Activated T-helper 17 cell treated with anti-CD3 and anti-CD28 coated beads, Interleukin-2, amount 50 U/mL, for 72 hours (primary cell): ENCODE results near the gene MCMBP. TPM values are rescaled to one million over a fixed set of nuclear protein-coding genes. Genes with fewer than 3 reads are reported as not detected.
"Not testable (repeated sequence)": the region's sequence is repeated elsewhere in the genome, so short reads cannot be mapped to it uniquely, and the experiment has no call there.

Experiments
- ATAC-seq: fragments of 150-1000 bp; cut with Tn5 transposase; replicated peaks from 2 replicates; pipeline ENCODE4 v1.10.0; 2021; ENCODE audit warnings: mild to moderate bottlenecking, moderate library complexity
- H3K27ac Mint-ChIP-seq: one replicate; pipeline ENCODE4 v1.8.0; 2022; ENCODE audit warnings: mixed read lengths
- H3K27me3 Mint-ChIP-seq: one replicate; pipeline ENCODE4 v1.8.0; 2022; ENCODE audit warnings: mixed read lengths
- H3K36me3 Mint-ChIP-seq: one replicate; pipeline ENCODE4 v1.8.0; 2022; ENCODE audit warnings: low read depth, mild to moderate bottlenecking, mixed read lengths
- H3K4me1 Mint-ChIP-seq: one replicate; pipeline ENCODE4 v1.8.0; 2022; ENCODE audit warnings: mixed read lengths
- H3K4me3 Mint-ChIP-seq: one replicate; pipeline ENCODE4 v1.8.0; 2022; ENCODE audit warnings: mild to moderate bottlenecking, mixed read lengths
- H3K9me3 Mint-ChIP-seq: one replicate; pipeline ENCODE4 v1.8.0; 2022; ENCODE audit warnings: mixed read lengths
- total RNA-seq, 2 donors: library from RNA; stranded (reverse); gene quantifications; one replicate each; pipeline ENCODE4 v1.2.3, GENCODE V29; 2022

MCMBP gene
- total RNA-seq, 2 donors from 2014 or later, result 61.2 to 98.8 TPM

GRCh38 chr10:119803264-119803663, 69.4 kb downstream of the MCMBP start:
- Mint-ChIP-seq H3K9me3 (no peaks in the 10 kb centered on the region), H3K36me3 (peaks cover 40% of the 10 kb centered on the region), H3K27me3 (no peaks in the 10 kb centered on the region), H3K4me3 (no peak overlapping the region), H3K4me1 (peaks cover 6% of the 10 kb centered on the region), H3K27ac (no peak overlapping the region)
- ATAC-seq, result no peak

- Mint-ChIP-seq H3K4me1 (peaks cover 6% of the 10 kb centered on the region), H3K27ac (no peak overlapping the region), H3K4me3 (no peak overlapping the region), H3K27me3 (no peaks in the 10 kb centered on the region), H3K36me3 (peaks cover 48% of the 10 kb centered on the region), H3K9me3 (no peaks in the 10 kb centered on the region)
- peak; percentile 99 for ATAC-seq
Measured at GRCh38 chr10:119801998-119802538, 70.6 kb downstream of the MCMBP start.

- H3K27me3 Mint-ChIP-seq, result no peaks in the 10 kb centered on the region
- peaks cover 6% of the 10 kb centered on the region for H3K4me1 Mint-ChIP-seq
- H3K9me3 Mint-ChIP-seq, result no peaks in the 10 kb centered on the region
- no peak overlapping the region for H3K27ac Mint-ChIP-seq
- H3K4me3 Mint-ChIP-seq, result no peak overlapping the region
- H3K36me3 Mint-ChIP-seq, result peaks cover 57% of the 10 kb centered on the region
- ATAC-seq, result no peak
Measured at GRCh38 chr10:119801176-119801575, 71.5 kb downstream of the MCMBP start.

- Mint-ChIP-seq H3K4me1 (peaks cover 4% of the 10 kb centered on the region), H3K36me3 (peaks cover 60% of the 10 kb centered on the region), H3K4me3 (no peak overlapping the region), H3K9me3 (no peaks in the 10 kb centered on the region), H3K27me3 (no peaks in the 10 kb centered on the region), H3K27ac (no peak overlapping the region)
- no peak for ATAC-seq
Measured at GRCh38 chr10:119796039-119796438, 76.6 kb downstream of the MCMBP start.

- H3K9me3 Mint-ChIP-seq, H3K4me3 Mint-ChIP-seq, ATAC-seq, H3K27ac Mint-ChIP-seq, H3K27me3 Mint-ChIP-seq, H3K4me1 Mint-ChIP-seq: not testable (repeated sequence)
- H3K36me3 Mint-ChIP-seq, result peaks cover 55% of the 10 kb centered on the region
Measured at GRCh38 chr10:119795101-119795500, 77.5 kb downstream of the MCMBP start.

GRCh38 chr10:119786117-119786769, 86.4 kb downstream of the MCMBP start:
- Mint-ChIP-seq H3K27me3 (no peaks in the 10 kb centered on the region), H3K4me3 (no peak overlapping the region), H3K36me3 (peaks cover 15% of the 10 kb centered on the region), H3K9me3 (no peaks in the 10 kb centered on the region), H3K27ac (no peak overlapping the region), H3K4me1 (peaks cover 14% of the 10 kb centered on the region)
- no peak for ATAC-seq

- peak overlapping the region; percentile 19 for H3K4me3 Mint-ChIP-seq
- ATAC-seq, result peak; percentile 68
- no peaks in the 10 kb centered on the region for H3K27me3 Mint-ChIP-seq
- peaks cover 14% of the 10 kb centered on the region for H3K36me3 Mint-ChIP-seq
- H3K9me3 Mint-ChIP-seq, result no peaks in the 10 kb centered on the region
- no peak overlapping the region for H3K27ac Mint-ChIP-seq
- H3K4me1 Mint-ChIP-seq, result peaks cover 14% of the 10 kb centered on the region
Measured at GRCh38 chr10:119784340-119785067, 88.1 kb downstream of the MCMBP start.

- Mint-ChIP-seq H3K27ac (no peak overlapping the region), H3K4me3 (no peak overlapping the region), H3K4me1 (peaks cover 14% of the 10 kb centered on the region), H3K36me3 (peaks cover 14% of the 10 kb centered on the region), H3K9me3 (no peaks in the 10 kb centered on the region), H3K27me3 (no peaks in the 10 kb centered on the region)
- no peak for ATAC-seq
Measured at GRCh38 chr10:119783665-119784027, 89.0 kb downstream of the MCMBP start.

- H3K27ac Mint-ChIP-seq, result no peak overlapping the region
- H3K4me1 Mint-ChIP-seq, result peaks cover 12% of the 10 kb centered on the region
- H3K9me3 Mint-ChIP-seq, result no peaks in the 10 kb centered on the region
- ATAC-seq, result no peak
- H3K36me3 Mint-ChIP-seq, result peaks cover 14% of the 10 kb centered on the region
- no peak overlapping the region for H3K4me3 Mint-ChIP-seq
- no peaks in the 10 kb centered on the region for H3K27me3 Mint-ChIP-seq
Measured at GRCh38 chr10:119782981-119783664, 89.5 kb downstream of the MCMBP start.

GRCh38 chr10:119781498-119781897, 91.1 kb downstream of the MCMBP start:
- no peak overlapping the region for H3K4me3 Mint-ChIP-seq
- no peak for ATAC-seq
- H3K27me3 Mint-ChIP-seq, result no peaks in the 10 kb centered on the region

GRCh38 chr10:119780879-119781480, 91.7 kb downstream of the MCMBP start:
- Mint-ChIP-seq H3K27me3 (no peaks in the 10 kb centered on the region), H3K4me1 (peaks cover 8% of the 10 kb centered on the region)
- no peak for ATAC-seq

More at GRCh38 chr10:119781498-119781897, 91.1 kb downstream of the MCMBP start:
- Mint-ChIP-seq H3K9me3 (no peaks in the 10 kb centered on the region), H3K36me3 (peaks cover 14% of the 10 kb centered on the region), H3K27ac (no peak overlapping the region), H3K4me1 (peaks cover 8% of the 10 kb centered on the region)

More at GRCh38 chr10:119780879-119781480, 91.7 kb downstream of the MCMBP start:
- Mint-ChIP-seq H3K4me3 (no peak overlapping the region), H3K9me3 (no peaks in the 10 kb centered on the region), H3K36me3 (peaks cover 14% of the 10 kb centered on the region), H3K27ac (no peak overlapping the region)

Other genes starting within 250 kb of the MCMBP start
- 10 to 100 TPM; 24.7 to 26.6 TPM for gene BAG3, start 221.5 kb downstream of the MCMBP start, total RNA-seq
- gene INPP5F, start 146.8 kb downstream of the MCMBP start, total RNA-seq, result 10 to 100 TPM; 12.4 to 26.3 TPM
- 10 to 100 TPM; 53.9 to 97.4 TPM for gene SEC23IP, start 19.9 kb upstream of the MCMBP start, total RNA-seq